OCI-M1 (cell line): ENCODE results near the gene GNB1.

Experiments
- DNase-seq: peaks from one replicate; lab custom pipeline; 2025; lab: John Stamatoyannopoulos, UW

The GNB1 gene

GRCh38 chr1:1910651-1911331 is 19.9 kb upstream of the GNB1 start:
- DNase-seq = no peak

DNA sequence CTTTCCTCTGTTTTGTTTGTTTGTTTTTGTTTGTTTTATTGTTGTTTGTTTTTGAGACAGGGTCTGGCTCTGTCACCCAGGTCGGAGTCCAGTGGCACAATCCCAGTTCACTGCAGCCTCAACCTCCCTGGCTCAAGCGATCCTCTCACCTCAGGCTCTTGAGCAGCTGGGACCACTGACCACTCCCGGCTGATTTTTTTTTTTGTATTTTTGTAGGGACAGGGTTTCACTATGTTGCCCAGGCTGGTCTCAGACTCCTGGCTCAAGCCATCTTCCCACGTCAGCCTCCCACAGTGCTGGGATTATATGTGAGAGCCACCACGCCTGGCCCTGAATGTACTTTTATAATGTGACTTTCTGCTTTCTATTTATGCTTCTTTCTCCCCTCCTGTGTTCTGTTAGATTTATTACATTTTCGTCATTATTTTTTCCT is 19.2 kb upstream of the GNB1 start:
- DNase-seq = no peak

- DNase-seq = no peak
Measured at GRCh38 chr1:1908506-1908791, 17.6 kb upstream of the GNB1 start.

GRCh38 chr1:1907098-1907736 is 16.3 kb upstream of the GNB1 start:
- peak; percentile 24 for DNase-seq

DNA sequence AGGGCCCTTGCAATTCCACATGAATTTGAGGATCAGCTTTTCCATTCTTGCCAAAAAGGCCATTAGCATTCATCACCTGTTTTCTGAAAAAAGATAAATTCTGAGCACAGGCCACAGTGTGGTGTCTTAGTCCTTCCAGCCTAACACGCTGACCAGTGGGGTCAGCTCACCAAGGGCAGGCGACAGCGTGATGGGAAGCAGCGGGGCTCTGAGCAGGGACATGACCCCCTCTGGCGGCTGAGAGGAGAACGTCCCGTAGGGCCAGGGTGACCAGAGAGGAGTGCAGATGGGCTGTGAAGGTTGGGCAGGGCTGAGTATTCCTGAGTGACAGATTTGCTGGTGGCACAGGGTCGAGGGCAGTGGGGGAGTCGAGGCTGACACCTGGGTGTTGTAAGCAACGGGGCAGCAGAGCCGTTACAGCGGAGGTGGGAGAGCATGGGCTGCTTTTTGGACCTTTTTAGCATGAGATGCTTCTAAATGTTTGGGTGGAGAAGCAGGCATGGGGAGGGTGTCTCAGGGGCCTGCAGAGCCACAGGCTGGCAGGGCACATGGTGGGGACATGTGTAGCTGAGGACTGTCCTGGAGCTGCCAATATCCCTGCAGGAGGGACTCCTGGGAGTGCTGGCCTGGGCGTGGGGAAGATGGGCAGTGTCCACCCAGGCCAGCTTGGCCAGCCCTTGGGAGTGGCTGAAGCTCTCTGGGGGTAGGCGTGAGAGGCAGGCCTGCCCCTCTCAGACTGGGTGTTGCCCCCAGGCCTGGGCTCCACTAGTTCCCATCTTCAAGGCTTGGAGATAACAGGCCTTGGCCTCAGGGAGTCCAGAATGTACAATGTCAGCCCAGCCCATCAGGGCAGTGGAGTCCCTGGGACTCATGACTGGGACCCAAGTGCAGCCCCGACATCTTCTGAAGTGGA is 15.6 kb upstream of the GNB1 start:
- DNase-seq = peak; percentile 92

DNA sequence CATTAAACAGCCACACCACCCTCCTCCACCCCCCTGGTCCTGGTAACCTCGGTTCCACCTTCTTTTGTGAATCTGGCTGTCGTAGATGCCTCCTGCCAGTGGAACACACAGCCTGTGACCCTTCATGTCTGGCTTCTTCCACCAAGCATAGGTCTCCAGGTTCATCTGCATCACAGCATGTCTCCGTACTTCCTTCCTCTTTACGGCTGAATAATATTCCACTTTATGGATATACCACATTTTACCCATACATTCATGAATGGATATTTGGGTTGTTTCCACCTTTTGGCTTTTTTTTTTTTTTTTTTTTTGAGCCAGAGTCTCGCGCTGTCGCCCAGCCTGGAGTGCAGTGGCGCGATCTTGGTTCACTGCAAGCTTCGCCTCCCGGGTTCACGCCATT is 12.3 kb upstream of the GNB1 start:
- DNase-seq = no peak

GRCh38 chr1:1901641-1902294 is 10.9 kb upstream of the GNB1 start:
- DNase-seq = no peak

GRCh38 chr1:1900883-1901640 is 10.2 kb upstream of the GNB1 start:
- no peak for DNase-seq

GRCh38 chr1:1899967-1900327 is 9.1 kb upstream of the GNB1 start:
- DNase-seq = no peak

DNA sequence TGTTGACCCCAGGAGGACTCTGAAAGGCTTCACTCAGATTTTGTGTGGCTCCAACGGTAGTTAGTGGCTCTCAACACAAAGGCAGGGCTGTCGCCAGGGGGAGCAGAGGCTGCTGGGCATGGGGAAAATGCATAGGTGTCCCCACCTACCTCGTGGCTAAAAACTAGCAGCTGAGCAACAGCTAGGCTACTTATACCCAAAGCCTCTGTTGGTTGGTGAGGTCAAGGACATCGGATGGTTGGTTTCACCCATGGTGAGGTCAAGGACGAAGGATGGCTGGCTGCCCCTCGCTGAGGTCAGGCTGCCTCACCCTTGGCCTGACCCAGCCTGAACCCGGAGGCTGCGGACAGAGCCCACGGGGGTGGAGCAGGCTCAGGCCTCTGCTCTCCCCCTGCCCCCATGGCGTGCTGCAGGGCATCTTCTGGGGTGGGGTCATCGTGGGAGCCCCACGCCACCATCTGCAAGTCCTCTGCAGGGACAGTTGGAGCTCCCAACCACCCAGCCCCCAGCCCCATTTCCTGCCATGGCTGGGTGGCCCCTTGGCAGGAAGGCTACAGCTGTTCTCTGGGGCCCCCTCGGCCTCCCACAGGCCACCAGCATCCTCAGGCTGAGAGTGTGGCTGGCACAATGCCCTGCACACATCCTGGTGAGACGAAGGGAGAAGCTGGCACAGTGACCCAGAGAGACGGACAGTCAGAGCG is 8.5 kb upstream of the GNB1 start:
- DNase-seq = no peak

GRCh38 chr1:1898246-1898933 is 7.5 kb upstream of the GNB1 start:
- DNase-seq = no peak

DNA sequence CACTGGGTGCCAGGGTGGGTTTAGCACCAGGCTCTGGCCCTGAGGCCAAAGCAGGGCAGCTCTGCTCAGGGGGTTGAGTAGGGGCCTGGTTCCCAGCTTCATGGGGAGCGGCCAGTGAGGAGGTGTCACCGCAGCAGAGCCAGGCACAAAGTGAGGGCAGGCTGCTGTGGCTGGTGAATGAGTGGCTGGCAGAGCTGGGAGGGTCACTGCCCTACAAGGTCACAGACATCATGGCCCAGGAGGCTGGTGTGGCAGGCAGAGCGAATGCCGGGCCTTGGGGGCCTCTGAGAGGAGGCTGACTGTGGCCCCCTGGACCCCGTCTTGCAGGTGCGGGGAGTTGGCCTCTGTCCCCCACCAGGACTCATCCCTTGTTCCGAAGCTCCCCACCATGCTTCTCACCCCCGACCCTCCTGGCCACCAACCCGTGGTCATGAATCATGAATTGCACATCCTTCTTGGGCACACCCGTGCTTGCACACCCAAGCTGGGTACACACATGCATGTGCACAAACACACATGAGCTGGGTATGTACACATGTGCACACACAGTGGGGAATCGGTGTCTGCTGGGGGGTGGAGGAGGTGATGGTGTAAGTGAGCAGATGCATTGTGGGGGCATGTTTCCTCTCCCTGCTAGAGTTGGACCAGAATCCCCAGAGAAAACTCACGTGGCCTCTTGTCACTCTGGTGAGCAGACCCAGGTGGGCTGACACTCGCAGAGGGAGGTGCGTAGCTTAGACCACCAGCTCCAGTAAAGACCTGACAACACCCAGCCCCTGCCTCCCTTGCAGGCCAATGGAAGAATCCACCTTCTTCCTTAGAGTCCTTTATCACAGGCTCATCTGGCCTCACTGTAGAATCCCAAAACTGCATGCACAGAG is 4.8 kb upstream of the GNB1 start:
- DNase-seq = no peak

GRCh38 chr1:1895060-1895418 is 4.2 kb upstream of the GNB1 start:
- DNase-seq = no peak

DNA sequence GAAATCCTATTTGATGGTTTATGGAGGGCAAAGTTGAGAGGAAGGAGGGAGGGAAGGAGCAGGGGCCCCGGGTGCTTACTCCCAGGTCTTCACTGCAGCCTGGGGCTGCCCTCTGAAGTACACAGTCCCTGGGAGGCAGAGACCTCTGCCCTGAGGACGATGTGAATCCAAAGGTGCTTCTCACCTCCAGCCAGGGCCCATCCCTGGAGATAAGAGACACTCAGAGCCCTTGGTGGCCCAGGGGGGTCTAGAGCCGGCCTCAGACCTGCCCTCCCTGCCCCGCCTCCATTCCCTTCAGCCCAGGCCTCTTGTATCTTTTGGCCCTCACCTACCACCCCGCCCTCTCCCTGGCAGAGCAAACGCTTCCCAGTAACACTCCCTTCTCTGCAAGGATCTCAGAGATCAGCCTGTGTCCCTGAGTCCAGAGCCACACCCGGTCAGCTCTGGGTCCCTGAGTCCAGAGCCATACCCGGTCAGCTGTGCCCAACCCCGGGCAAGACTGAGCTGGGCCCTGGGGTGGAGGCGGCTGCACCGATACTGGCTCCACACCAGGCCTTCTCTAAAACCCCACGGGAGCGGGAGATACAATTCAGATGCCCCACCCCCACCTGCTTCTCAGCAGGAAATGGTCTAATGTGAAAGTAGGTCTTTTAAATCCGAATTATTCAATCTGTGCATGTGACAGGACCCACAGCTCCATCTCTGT is 3.6 kb upstream of the GNB1 start:
- DNase-seq = no peak

GRCh38 chr1:1893997-1894353 is 3.1 kb upstream of the GNB1 start:
- no peak for DNase-seq

DNA sequence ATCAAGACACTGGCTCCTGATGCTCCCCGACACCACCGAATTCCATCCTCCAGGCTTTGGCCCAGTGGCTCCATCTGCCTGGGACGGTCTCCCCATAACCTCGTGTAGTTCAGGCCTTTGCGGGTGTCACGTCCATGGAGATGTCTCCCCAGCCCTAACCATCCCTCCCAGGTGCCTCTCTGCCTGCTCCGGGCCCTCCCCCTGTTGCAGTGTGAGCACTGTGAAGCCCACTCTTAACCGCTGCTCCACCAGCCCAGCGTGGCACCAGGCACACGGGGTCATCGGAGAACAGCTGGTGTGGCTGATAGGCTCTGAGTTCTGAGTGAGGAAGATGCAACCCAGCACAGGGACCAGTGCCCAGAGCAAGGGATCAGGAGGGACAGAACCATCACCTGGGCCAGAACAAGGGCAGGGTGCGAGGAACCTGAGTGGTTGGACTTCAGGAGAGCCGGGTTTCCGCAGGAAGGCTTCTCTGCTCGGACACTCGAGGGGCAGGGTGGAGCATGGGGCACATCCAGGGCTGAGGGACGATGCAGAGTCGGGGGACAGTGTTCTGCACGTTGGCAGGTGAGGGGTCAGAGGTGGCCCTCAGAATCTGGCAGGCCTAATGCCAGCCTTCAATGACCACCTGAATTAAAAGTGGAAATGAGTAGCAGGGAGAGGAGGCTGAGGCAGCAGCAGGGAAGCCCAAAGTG is 2.6 kb upstream of the GNB1 start:
- DNase-seq = no peak

- DNase-seq = no peak
Measured at GRCh38 chr1:1892763-1893120, 1.9 kb upstream of the GNB1 start.

DNA sequence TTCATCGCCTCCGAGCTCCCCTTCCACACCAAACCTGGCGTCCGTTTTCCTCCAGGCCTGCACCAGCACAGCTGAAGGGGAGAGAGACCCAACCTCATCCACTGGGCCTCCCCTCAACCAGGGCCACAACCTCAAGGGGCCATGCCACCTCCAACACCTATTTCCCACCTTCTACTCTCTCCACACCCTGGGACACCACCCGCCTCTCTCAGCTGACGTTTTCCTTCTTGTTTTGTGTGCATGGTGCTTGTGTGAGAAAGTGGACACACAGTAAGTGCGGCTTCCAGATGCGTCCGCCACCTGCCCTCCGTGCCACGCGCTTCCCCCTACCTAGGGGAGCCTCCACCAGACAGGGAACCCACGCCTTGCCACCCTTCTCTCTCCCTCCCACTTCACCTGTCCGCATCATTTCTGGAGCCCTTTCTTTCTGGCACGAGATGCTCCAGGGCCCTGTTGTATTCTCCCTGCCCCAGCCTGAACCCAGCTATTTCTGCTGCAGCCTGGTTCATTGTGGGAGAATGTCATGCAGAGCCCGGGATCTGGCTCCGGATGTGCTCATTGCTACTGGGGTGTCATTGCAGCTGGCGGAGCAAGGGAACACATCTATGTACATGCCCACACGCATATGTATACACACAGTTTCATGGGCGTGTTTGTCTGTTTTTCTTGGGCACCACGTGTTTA is 1.3 kb upstream of the GNB1 start:
- no peak for DNase-seq
